Hematopoietic multipotent progenitor cell treated with erythropoietin and hydrocortisone succinate and interleukin-3 and kit ligand, for 17 days (in vitro differentiated cells): ENCODE data around the gene HSD17B14.
"Not testable (repeated sequence)": the region's sequence is repeated elsewhere in the genome, so short reads cannot be mapped to it uniquely, and the experiment has no call there.

Source experiments
- DNase-seq: peaks from one replicate; pipeline ENCODE4 v3.0.0-alpha.2; 2015; ENCODE audit warnings: low spot score

HSD17B14 gene

GRCh38 chr19:48867123-48867745 lies 30.9 kb upstream of the HSD17B14 start:
- DNase-seq: peak; percentile 50

- peak; percentile 16 for DNase-seq
Measured at GRCh38 chr19:48866692-48867091, 30.4 kb upstream of the HSD17B14 start.

GRCh38 chr19:48862827-48863226 lies 26.5 kb upstream of the HSD17B14 start:
- DNase-seq: no peak

- DNase-seq: no peak
Measured at GRCh38 chr19:48861313-48861712, 25.0 kb upstream of the HSD17B14 start.

- DNase-seq: peak; percentile 60
Measured at GRCh38 chr19:48859711-48860572, 23.7 kb upstream of the HSD17B14 start.

GRCh38 chr19:48858984-48859710 lies 22.9 kb upstream of the HSD17B14 start:
- peak; percentile 80 for DNase-seq

GRCh38 chr19:48856921-48857320 lies 20.6 kb upstream of the HSD17B14 start:
- DNase-seq: no peak

GRCh38 chr19:48854103-48854502 lies 17.8 kb upstream of the HSD17B14 start:
- no peak for DNase-seq

- no peak for DNase-seq
Measured at GRCh38 chr19:48853483-48853882, 17.2 kb upstream of the HSD17B14 start.

GRCh38 chr19:48852292-48852691 lies 16.0 kb upstream of the HSD17B14 start:
- DNase-seq: no peak

- not testable (repeated sequence) for DNase-seq
Measured at GRCh38 chr19:48846659-48847058, 10.4 kb upstream of the HSD17B14 start.

GRCh38 chr19:48845384-48845783 lies 9.1 kb upstream of the HSD17B14 start:
- no peak for DNase-seq

GRCh38 chr19:48844472-48844871 lies 8.2 kb upstream of the HSD17B14 start:
- DNase-seq: peak; percentile 47

- peak; percentile 85 for DNase-seq
Measured at GRCh38 chr19:48842789-48843162, 6.5 kb upstream of the HSD17B14 start.

- no peak for DNase-seq
Measured at GRCh38 chr19:48841571-48841970, 5.3 kb upstream of the HSD17B14 start.

- no peak for DNase-seq
Measured at GRCh38 chr19:48841047-48841446, 4.8 kb upstream of the HSD17B14 start.

- no peak for DNase-seq
Measured at GRCh38 chr19:48837687-48838086, 1.4 kb upstream of the HSD17B14 start.

GRCh38 chr19:48837051-48837524 lies 797 bp upstream of the HSD17B14 start:
- DNase-seq: peak; percentile 58

GRCh38 chr19:48835734-48836088 lies 580 bp downstream of the HSD17B14 start:
- DNase-seq: peak; percentile 91

GRCh38 chr19:48833977-48834376 lies 2.3 kb downstream of the HSD17B14 start:
- no peak for DNase-seq

- no peak for DNase-seq
Measured at GRCh38 chr19:48833049-48833448, 3.2 kb downstream of the HSD17B14 start.

GRCh38 chr19:48830965-48831364 lies 5.3 kb downstream of the HSD17B14 start:
- DNase-seq: no peak

GRCh38 chr19:48830088-48830487 lies 6.2 kb downstream of the HSD17B14 start:
- no peak for DNase-seq
